IMR-90 (cell line): ENCODE results near the gene SIRT7. TPM values are rescaled to one million over a fixed set of nuclear protein-coding genes. Genes with fewer than 3 reads are reported as not detected.

Source experiments
- ATAC-seq: fragments of 200-7000 bp; cut with Tn5 transposase; 2 replicates; pipeline ENCODE4 v1.9.1; 2020; ENCODE audit warnings: low read depth, mild to moderate bottlenecking, moderate library complexity
- BruUV-seq: library from RNA; stranded (reverse); fragments of 400-500 nt; replicated peaks from 2 replicates; lab custom pipeline; 2021; lab: Mats Ljungman, UMichigan
- CTCF ChIA-PET: fragments of 300-600 bp; formaldehyde crosslinking; extraction: SDS; loops from one replicate; lab custom pipeline; 2021; ENCODE audit warnings: antibody characterized with exemption; lab: Yijun Ruan, JAX
- POLR2A ChIA-PET: fragments of 300-600 bp; sonication (Branson Sonifier 250); formaldehyde crosslinking; loops from one replicate; lab custom pipeline; 2022; ENCODE audit warnings: antibody characterized with exemption; ENCODE audit not compliant: unreplicated experiment; lab: Charles Lee
- DNase-seq: peaks from one replicate; pipeline ENCODE4 v3.0.0; 2013
- H2AFZ ChIP-seq: replicated peaks from 2 replicates; pipeline ENCODE3; 2013; ENCODE audit warnings: low read length, mild to moderate bottlenecking; ENCODE audit not compliant: poor library complexity
- H2AK5ac ChIP-seq: 2 replicates; pipeline ENCODE4 v1.6.1; 2013; ENCODE audit warnings: low read depth, low read length, inconsistent platforms
- H2AK9ac ChIP-seq: replicated peaks from 2 replicates; pipeline ENCODE3; 2013; ENCODE audit warnings: mild to moderate bottlenecking, low read depth, low read length, moderate library complexity; ENCODE audit not compliant: poor library complexity
- H2BK120ac ChIP-seq: 2 replicates; pipeline ENCODE4 v1.6.1; 2013; ENCODE audit warnings: low read depth, low read length, inconsistent platforms
- H2BK15ac ChIP-seq: 3 replicates; pipeline ENCODE4 v1.6.1; 2013; ENCODE audit warnings: low read depth, low read length, inconsistent platforms
- H2BK20ac ChIP-seq: 2 replicates; pipeline ENCODE4 v1.6.1; 2013; ENCODE audit warnings: low read depth, mild to moderate bottlenecking, inconsistent platforms, low read length, moderate library complexity
- H2BK5ac ChIP-seq: 2 replicates; pipeline ENCODE4 v1.6.1; 2013; ENCODE audit warnings: mild to moderate bottlenecking, low read depth, low read length, inconsistent platforms; ENCODE audit not compliant: poor library complexity, severe bottlenecking
- H3K14ac ChIP-seq: replicated peaks from 2 replicates; pipeline ENCODE4 v1.6.1; 2013; ENCODE audit warnings: low read depth, low read length, inconsistent platforms
- H3K18ac ChIP-seq: 2 replicates; pipeline ENCODE4 v1.6.1; 2013; ENCODE audit warnings: low read depth, low read length, control low read depth
- H3K23ac ChIP-seq: 2 replicates; pipeline ENCODE4 v1.6.1; 2013; ENCODE audit warnings: low read depth, low read length, inconsistent platforms
- H3K27ac ChIP-seq: 2 replicates; pipeline ENCODE4 v1.5.1; 2013; ENCODE audit warnings: mild to moderate bottlenecking, control low read depth, low read length; ENCODE audit not compliant: insufficient read depth
- H3K27me3 ChIP-seq: 2 replicates; pipeline ENCODE4 v1.6.1; 2013; ENCODE audit warnings: low read length; ENCODE audit not compliant: control insufficient read depth, insufficient read depth
- H3K36me3 ChIP-seq: 2 replicates; pipeline ENCODE4 v1.6.1; 2013; ENCODE audit warnings: low read length, mixed read lengths; ENCODE audit not compliant: control insufficient read depth, insufficient read depth
- H3K4ac ChIP-seq: 2 replicates; pipeline ENCODE4 v1.6.1; 2013; ENCODE audit warnings: low read depth, low read length, inconsistent platforms
- H3K4me1 ChIP-seq: 2 replicates; pipeline ENCODE4 v1.6.1; 2013; ENCODE audit warnings: low read length, mixed read lengths; ENCODE audit not compliant: control insufficient read depth, insufficient read depth
- H3K4me2 ChIP-seq: 2 replicates; pipeline ENCODE4 v1.6.1; 2013; ENCODE audit warnings: low read depth, mild to moderate bottlenecking, control low read depth, low read length, moderate library complexity
- H3K4me3 ChIP-seq: 2 replicates; pipeline ENCODE4 v1.5.1; 2013; ENCODE audit warnings: low read depth, mild to moderate bottlenecking, control low read depth, low read length, moderate library complexity; ENCODE audit not compliant: insufficient read depth
- H3K56ac ChIP-seq: 2 replicates; pipeline ENCODE4 v1.6.1; 2013; ENCODE audit warnings: low read length, inconsistent platforms; ENCODE audit not compliant: insufficient read depth; ENCODE audit errors: extremely low read depth
- H3K79me1 ChIP-seq, 2 experiments: 2 replicates each; pipeline ENCODE4 v1.6.1; 2013; ENCODE audit warnings: low read length in 2 of 2, inconsistent platforms in 1 of 2, low read depth in 1 of 2
- H3K9ac ChIP-seq: 2 replicates; pipeline ENCODE4 v1.6.1; 2013; ENCODE audit warnings: low read depth, low read length, control low read depth
- H3K9me1 ChIP-seq: 2 replicates; pipeline ENCODE4 v1.6.1; 2013; ENCODE audit warnings: low read length, inconsistent platforms; ENCODE audit not compliant: insufficient read depth
- H3K9me3 ChIP-seq: 2 replicates; pipeline ENCODE4 v1.6.1; 2013; ENCODE audit warnings: low read length; ENCODE audit not compliant: control insufficient read depth, insufficient read depth
- H4K20me1 ChIP-seq: 2 replicates; pipeline ENCODE4 v1.6.1; 2013; ENCODE audit warnings: low read length, inconsistent platforms; ENCODE audit not compliant: insufficient read depth
- H4K5ac ChIP-seq: 2 replicates; pipeline ENCODE4 v1.6.1; 2013; ENCODE audit warnings: mild to moderate bottlenecking, low read depth, low read length, control low read depth
- H4K8ac ChIP-seq, 2 experiments: 2 replicates each; pipeline ENCODE4 v1.6.1; 2013; ENCODE audit warnings: low read depth in 2 of 2, low read length in 2 of 2, control low read depth in 1 of 2, inconsistent platforms in 1 of 2
- H4K91ac ChIP-seq: 2 replicates; pipeline ENCODE4 v1.6.1; 2013; ENCODE audit warnings: low read depth, low read length, inconsistent platforms; ENCODE audit not compliant: insufficient read depth
- BHLHE40 ChIP-seq: fragments of 150-350 bp; IDR thresholded peaks from 2 replicates; pipeline ENCODE4 v1.6.1; 2016; ENCODE audit warnings: mild to moderate bottlenecking, low read depth, low read length
- MAFK ChIP-seq: IDR thresholded peaks from 2 replicates; pipeline ENCODE4 v1.6.1; 2012; ENCODE audit warnings: low read depth, low read length, improper control_type of control experiment
- MAZ ChIP-seq: IDR thresholded peaks from 2 replicates; pipeline ENCODE4 v1.6.1; 2012; ENCODE audit warnings: low read depth, mild to moderate bottlenecking, low read length, improper control_type of control experiment, moderate library complexity, borderline replicate concordance
- MXI1 ChIP-seq: IDR thresholded peaks from 2 replicates; pipeline ENCODE4 v1.6.1; 2012; ENCODE audit warnings: low read depth, mild to moderate bottlenecking, low read length, moderate library complexity, borderline replicate concordance
- NFE2L2 ChIP-seq: fragments of 150-350 bp; IDR thresholded peaks from 2 replicates; pipeline ENCODE4 v1.6.1; 2016; ENCODE audit warnings: low read depth, mild to moderate bottlenecking, low read length
- POLR2A ChIP-seq: IDR thresholded peaks from 2 replicates; pipeline ENCODE4 v1.6.1; 2012; ENCODE audit warnings: mild to moderate bottlenecking, low read depth, low read length
- RAD21 ChIP-seq: IDR thresholded peaks from 2 replicates; pipeline ENCODE4 v1.6.1; 2012; ENCODE audit warnings: low read length, improper control_type of control experiment
- RFX5 ChIP-seq: IDR thresholded peaks from 2 replicates; pipeline ENCODE4 v1.8.0; 2012; ENCODE audit warnings: low read depth, mild to moderate bottlenecking, low read length, moderate library complexity
- WGBS, 2 experiments: methylation state at CpG; one replicate each; pipeline versions ENCODE4 v1.1.5 to v1.1.7; 2013; ENCODE audit warnings: missing lambda C conversion rate in 2 of 2; ENCODE audit not compliant: insufficient read length in 1 of 2; ENCODE audit errors: extremely low coverage in 2 of 2; 5-methylcytosine and 5-hydroxymethylcytosine counted together
- dilution Hi-C: fragments of 300-500 bp; cut with HindIII; formaldehyde crosslinking; loops from one replicate; pipeline ENCODE4 v1.14.3; 2018; ENCODE audit warnings: low sequenced_read_pairs; ENCODE audit not compliant: unreplicated experiment
- in situ Hi-C: fragments of 300-500 bp; cut with MboI; formaldehyde crosslinking; loops from 3 replicates; pipeline ENCODE4 v1.14.3; 2019; ENCODE audit warnings: low sequenced_read_pairs, inconsistent platforms, mixed read lengths
- intact Hi-C: fragments of 100-400 bp; cut with micrococcal nuclease; formaldehyde crosslinking; loops from 2 replicates; pipeline ENCODE4 v1.10.0; 2022
- polyA plus RNA-seq, 3 experiments: library from polyadenylated mRNA; depleted of rRNA; stranded (reverse); fragments of >200 nt; gene quantifications; 2 replicates each; pipeline ENCODE4 v1.2.3, GENCODE V29; 2012; ENCODE audit warnings: low replicate concordance in 1 of 3
- total RNA-seq: library from RNA; depleted of rRNA; stranded (reverse); fragments of >200 nt; gene quantifications from 2 replicates; pipeline ENCODE4 v1.2.3, GENCODE V29; 2012
- TF ChIP-seq, protein P1 (sequence below): conservative IDR thresholded peaks from 2 replicates; pipeline ENCODE4 v1.5.1; 2012; ENCODE audit warnings: mild to moderate bottlenecking, low read depth, low read length, improper control_type of control experiment

SIRT7 gene
- total and polyA plus RNA-seq, 2 of the 4 experiments (the other 2 are of a cell fraction): 14.5 to 19.8 TPM

DNA sequence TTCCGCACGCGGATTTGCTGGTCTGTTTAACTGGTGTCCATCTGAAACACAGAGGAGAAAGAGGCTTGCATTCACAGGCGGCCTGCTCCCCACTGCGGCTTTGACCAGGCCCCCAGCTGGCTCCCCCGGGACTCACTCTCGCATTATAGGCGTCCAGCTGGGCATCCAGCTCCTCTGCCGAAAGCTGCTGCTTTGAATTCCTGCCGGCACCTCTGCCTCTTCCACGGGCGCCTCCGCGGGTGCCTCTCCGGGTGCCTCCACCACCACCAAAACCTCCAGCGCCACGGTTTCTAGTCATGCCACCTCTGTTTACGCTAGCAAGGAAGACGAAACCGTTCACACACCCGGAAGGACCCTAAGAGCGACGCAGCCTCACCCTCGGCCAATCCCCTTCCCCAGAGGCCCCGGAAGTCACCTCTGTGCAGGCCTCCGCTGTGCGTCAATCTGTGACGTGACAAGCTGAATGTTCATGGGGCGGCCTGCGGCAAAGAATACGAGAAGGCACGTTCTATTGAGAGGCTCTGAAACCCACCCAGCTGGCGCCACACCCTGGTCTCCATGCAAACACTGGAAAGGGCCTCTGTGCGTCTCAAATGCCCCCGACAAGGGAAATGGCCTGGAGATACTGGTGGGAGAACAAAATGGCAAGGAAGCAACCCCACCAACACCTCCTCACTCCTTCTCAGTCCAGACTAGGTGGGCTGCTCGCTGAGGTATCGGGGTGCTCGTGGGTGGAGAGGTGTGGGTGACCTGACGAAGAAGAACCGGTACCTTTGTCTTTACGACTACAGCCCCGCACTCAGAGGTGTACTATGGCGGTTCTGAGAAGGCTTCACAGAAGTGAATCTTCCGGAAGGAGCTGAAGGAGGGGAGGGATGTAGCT is 29.6 kb downstream of the SIRT7 start:
- ATAC-seq (no peak), DNase-seq (no peak)
- H4K8ac ChIP-seq: no peak overlapping the region
- H3K14ac ChIP-seq: no peak overlapping the region
- peaks cover 42 to 73% of the 10 kb centered on the region in 2 experiments for H3K79me1 ChIP-seq
- POLR2A ChIA-PET: no interaction called here
- CTCF ChIA-PET: no interaction called here
- H2AK9ac ChIP-seq: no peak overlapping the region
- H4K91ac ChIP-seq: no peak overlapping the region
- dilution Hi-C loops: no loop called here
- WGBS, 2 experiments: 95% methylated on average over 26 of the region's 44 CpGs; no CpG with 5 or more reads in 1 of the 2 experiments
- no peak overlapping the region for H3K4ac ChIP-seq
- H3K23ac ChIP-seq: no peak overlapping the region
- peaks cover 20% of the 10 kb centered on the region for H4K20me1 ChIP-seq
- H4K5ac ChIP-seq: no peak overlapping the region
- H3K9me1 ChIP-seq: 0 out of 2 replicates have a peak, but pooled peaks cover 4% of the 10 kb centered on the region
- H2BK20ac ChIP-seq: no peak overlapping the region
- H3K9me3 ChIP-seq: no peaks in the 10 kb centered on the region
- H3K27ac ChIP-seq: no peak overlapping the region
- H2BK15ac ChIP-seq: no peak overlapping the region
- BruUV-seq: no TSS peak
- H3K4me1 ChIP-seq: peaks cover 4% of the 10 kb centered on the region; the same call in 1 of the 2 replicates
- H3K4me2 ChIP-seq: no peak overlapping the region
- H3K18ac ChIP-seq: no peak overlapping the region
- TF ChIP-seq, protein P1, sequence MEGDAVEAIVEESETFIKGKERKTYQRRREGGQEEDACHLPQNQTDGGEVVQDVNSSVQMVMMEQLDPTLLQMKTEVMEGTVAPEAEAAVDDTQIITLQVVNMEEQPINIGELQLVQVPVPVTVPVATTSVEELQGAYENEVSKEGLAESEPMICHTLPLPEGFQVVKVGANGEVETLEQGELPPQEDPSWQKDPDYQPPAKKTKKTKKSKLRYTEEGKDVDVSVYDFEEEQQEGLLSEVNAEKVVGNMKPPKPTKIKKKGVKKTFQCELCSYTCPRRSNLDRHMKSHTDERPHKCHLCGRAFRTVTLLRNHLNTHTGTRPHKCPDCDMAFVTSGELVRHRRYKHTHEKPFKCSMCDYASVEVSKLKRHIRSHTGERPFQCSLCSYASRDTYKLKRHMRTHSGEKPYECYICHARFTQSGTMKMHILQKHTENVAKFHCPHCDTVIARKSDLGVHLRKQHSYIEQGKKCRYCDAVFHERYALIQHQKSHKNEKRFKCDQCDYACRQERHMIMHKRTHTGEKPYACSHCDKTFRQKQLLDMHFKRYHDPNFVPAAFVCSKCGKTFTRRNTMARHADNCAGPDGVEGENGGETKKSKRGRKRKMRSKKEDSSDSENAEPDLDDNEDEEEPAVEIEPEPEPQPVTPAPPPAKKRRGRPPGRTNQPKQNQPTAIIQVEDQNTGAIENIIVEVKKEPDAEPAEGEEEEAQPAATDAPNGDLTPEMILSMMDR: no peak
- TF ChIP-seq MAFK (no peak), POLR2A (no peak), BHLHE40 (no peak), RAD21 (no peak), MAZ (no peak), RFX5 (no peak), MXI1 (no peak), NFE2L2 (no peak)
- no peak overlapping the region for H3K9ac ChIP-seq
- no peak overlapping the region for H2BK5ac ChIP-seq
- H2AFZ ChIP-seq: no peak overlapping the region
- no peaks in the 10 kb centered on the region for H3K27me3 ChIP-seq
- no peak overlapping the region for H2BK120ac ChIP-seq
- peaks cover 58% of the 10 kb centered on the region for H3K36me3 ChIP-seq
- no peak overlapping the region for H3K56ac ChIP-seq
- H3K4me3 ChIP-seq: no peak overlapping the region
- in situ Hi-C loops: no loop called here
- no peak overlapping the region for H2AK5ac ChIP-seq
- intact Hi-C loops: no loop called here
